Measurements from ENCODE around the gene LMF2.

LMF2 gene

DNA sequence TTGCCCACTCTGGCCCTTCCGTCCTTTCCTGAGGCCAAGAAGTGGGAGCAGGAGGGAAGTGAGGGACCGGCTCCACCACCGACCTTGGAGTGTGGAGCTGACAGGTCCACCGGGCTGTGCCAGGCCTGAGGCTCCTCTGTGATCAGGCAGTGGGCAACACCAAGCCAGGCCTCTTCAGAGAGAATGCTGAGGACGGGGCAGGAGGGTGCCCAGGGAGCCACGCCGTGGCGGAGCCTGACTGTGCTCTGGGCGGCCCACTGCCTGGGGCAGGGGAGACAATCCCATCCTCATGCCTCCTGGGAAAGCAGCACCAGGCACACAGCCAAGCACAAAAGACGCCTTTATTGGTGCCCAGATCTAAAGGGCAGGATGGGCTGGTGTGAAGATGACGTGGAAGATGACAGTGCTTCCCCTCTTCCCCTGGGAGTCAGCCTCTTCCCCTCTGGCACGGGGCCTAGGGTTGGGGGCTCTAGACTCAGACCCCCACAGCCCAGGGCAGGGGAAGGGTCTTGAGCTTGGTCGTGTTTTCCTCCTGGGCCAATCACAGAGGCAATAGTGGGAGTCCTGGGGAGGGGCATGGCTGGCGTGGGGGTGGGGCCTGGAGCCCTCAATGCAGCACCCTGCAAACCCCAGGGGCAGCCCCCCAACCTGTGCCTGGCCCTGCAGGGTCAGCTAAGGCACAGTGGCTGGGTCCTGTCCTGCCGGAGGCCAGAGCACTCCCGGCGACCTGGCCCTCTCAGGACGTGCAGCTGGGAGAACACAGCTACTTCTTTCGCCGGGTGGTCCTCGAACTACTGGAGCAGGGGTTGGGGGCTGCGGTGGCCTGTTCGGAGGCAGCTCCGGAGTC lies 4.7 kb downstream of the LMF2 start:
- FAIRE-seq = no peak

DNA sequence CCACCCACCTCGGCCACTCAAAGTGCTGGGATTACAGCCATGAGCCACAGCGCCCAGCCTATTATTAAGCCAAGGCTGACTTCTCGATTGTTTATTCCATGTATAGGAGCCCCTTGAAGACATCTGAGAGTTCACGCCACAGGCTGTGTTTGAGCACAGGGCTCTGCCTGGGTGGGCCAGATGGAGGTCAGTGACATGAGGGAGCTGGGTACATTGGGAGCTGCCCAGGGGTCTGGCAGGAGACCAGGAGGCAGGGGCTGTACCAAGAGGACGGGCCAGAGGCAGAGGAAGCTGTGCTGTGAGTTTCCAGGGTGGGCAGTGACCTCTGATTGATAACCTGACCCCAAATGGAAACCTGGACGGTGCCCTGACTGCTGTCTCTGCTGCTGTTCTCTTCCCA lies 5.4 kb downstream of the LMF2 start:
- no peak for FAIRE-seq

DNA sequence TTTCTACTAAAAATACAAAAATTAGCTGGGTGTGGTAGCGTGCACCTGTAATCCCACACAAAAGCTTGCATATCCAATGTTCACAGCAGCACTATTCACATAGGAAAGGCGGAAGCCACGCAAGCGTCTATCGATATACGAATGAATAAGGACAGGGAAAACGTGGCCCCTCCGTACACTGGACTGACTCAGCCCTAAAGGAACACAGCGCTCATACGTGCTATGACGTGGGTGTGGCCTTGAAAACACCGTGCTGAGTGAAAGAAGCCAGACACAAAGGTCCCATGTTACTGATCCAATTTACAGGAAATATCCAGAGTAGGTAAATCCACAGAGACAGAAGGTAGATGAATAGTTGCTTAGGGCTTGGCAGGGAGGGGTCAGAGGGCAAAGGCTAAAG lies 7.0 kb downstream of the LMF2 start:
- no peak for FAIRE-seq

DNA sequence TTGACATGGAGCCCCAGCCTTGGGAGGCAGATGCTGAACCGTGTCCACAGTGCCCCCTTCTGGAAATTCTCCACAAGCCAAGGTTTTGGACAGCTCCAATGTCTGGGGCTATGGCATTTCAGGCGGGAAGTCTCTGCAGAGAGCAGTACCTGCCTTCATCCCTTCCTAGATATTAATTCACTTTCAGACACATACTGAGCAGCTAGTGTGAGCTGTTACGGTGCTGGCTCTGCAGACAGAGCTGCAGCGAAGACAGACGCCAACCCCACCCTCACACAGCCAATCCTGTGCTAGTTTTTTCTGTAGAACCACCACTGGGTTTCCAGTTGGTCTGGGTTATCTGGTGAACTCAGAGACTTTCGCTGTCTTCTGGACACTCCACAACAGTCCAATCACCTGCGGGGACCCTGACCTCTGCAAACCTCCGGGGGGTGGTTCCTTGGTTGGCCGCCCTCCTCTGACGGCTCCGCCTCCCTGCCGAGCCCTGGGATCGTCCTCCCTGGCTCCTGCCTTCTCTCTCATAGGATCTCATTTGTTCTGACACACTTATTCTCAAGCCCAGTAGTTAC lies 9.1 kb downstream of the LMF2 start:
- FAIRE-seq = peak; percentile 49

DNA sequence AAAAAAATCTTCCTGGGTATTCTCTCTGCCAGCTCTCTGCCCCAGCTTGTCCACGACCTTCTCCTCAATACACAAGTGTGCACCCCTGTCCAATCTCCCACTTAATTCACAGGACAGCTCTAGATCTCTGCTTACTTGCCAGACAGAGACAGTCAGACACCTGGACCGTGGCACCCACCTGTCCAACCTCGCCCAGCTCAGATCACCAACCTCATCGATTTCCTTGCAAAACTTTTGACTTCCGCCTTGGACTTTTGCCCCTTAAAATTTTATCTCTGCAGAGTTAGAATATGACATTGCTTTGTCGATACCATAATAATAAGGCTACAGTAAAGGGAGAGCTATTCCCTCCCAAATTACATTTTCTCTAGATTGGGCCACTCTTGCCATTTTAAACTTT lies 10.4 kb downstream of the LMF2 start:
- no peak for FAIRE-seq

DNA sequence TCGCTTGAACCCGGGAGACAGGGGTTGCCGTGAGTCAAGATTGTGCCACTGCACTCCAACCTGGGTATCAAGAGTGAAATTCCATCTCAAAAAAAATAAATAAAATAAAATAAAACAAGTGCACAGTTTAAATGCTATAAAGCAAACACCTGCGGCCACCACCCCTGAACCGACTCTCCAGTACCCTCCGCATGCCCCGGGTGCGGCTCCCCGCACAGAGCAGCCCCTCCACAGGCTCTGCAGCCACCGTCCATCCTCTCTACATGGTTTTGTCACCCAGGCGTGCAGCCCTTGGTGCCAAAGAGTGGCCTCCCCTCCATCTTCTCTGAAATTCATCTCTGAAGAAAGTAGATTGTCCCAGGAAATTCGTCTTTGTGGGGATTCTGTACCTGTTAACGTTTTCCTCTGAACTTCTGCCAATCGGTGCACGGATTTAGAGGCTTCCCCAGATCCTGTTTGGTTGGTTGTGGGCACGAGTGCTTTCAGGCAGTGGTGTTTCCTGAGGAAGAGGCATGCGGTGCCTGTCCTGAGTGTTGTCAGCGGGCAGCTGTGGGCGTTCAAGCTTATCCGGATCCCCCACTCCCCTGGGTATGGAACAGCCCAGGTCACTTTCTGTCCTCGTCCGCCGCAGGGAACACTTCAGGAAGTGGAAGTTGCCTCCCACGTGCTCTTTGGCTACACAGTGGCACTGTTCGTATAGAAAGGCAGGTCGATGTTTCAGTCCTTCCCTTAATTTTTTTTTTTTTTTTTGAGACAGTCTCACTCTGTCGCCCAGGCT lies 16.8 kb downstream of the LMF2 start:
- FAIRE-seq = no peak

DNA sequence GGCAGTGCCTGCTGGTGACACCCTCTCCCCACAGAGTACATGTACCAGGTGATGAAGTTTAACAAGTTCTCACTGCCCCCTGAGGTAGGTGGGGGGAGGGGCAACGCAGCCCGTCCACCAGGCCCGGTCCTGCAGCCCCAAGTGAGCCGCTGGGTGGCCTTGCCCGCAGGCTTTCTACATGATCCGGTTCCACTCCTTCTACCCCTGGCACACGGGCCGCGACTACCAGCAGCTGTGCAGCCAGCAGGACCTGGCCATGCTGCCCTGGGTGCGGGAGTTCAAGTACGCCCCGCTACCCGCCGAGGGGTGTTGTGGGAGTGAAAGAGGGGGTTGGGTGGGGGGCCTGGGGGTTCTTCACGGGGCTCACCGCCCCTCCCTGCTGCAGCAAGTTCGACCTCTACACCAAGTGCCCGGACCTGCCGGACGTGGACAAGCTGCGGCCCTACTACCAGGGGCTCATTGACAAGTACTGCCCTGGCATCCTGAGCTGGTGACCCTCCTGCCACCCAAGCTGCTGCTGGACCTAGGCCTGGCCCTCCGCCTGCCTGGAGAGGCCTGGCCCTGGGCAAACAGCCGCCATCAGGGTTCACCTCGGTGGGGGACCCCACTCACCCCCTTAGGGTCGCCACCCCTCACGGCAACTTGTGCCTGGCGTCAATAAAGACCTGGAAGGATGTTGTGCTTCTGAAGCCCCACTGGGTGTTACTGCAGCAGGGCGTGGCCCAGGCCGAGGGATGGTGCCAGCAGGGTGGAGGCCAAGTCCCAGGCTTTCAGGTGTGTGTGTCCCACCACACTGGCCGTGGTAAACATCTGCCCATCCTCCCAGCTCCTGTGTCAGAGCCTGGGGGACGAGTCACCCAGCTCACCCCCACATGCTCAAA lies 17.9 kb downstream of the LMF2 start:
- FAIRE-seq = no peak

DNA sequence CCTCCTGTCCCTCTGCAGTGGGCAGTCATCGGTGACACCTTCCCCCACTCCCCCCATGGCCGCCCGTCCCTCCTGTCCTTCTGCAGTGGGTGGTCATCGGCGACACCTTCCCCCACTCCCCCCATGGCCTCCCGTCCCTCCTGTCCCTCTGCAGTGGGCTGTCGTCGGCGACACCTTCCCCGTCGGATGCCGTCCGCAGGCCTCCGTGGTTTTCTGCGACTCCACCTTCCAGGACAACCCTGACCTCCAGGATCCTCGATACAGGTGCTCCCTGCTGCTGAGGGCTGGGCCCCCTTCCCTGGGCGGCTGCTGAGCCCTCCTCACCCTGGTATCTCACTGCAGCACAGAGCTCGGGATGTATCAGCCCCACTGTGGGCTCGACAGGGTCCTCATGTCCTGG lies 18.6 kb downstream of the LMF2 start:
- no peak for FAIRE-seq

DNA sequence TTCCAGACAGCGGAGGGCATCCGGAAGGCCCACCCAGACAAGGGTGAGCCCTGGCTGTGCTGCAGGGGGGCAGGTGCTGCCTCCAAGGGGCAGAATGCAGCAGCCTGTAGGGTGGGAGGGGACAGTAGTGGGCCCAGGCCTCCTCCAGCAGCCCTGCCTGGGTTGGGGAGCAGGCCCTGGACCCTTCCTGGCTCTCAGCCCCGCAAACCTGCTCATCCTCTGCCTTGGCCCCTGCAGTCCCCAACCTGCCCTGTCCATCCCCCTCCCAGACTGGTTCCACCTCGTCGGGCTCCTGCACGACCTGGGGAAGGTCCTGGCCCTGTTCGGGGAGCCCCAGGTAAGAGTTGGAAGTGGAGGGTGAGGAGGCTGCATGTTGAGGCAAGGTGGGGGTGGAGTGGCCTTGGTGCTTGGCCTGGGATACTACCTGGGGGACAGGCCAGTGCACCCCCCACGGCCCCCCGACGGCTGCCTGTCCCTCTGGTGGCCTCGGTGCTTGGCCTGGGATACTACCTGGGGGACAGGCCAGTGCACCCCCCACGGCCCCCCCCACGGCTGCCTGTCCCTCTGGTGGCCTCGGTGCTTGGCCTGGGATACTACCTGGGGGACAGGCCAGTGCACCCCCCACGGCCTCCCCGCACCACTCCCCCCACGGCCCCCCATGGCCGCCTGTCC lies 19.4 kb downstream of the LMF2 start:
- no peak for FAIRE-seq

DNA sequence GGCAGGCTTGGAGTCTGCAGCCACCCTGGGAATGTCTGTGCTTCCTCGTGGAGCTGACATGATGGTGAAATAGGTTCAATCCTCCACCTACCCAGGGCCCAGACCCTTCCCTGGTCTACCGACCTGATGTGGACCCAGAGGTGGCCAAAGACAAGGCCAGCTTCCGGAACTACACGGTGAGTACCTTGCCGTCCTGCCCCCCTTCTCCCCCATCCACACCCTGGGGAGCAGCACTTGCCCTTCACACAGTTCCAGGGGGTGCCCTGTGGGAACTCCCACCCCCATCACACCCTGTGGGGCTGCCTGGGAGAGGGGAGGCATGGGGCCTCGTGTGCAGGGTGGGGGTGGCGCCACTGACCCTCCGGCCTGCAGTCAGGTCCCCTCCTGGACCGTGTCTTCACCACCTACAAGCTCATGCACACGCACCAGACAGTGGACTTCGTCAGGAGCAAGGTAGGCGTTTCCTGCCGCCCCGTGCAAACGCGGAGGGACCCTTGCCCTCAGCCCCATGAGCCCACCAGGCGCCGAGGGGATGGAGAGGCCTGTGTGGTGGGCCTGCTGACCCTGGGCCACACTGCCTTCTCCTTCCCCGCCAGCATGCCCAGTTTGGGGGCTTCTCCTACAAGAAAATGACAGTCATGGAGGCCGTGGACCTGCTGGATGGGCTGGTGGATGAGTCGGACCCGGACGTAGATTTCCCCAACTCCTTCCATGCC lies 20.1 kb downstream of the LMF2 start:
- no peak for FAIRE-seq

DNA sequence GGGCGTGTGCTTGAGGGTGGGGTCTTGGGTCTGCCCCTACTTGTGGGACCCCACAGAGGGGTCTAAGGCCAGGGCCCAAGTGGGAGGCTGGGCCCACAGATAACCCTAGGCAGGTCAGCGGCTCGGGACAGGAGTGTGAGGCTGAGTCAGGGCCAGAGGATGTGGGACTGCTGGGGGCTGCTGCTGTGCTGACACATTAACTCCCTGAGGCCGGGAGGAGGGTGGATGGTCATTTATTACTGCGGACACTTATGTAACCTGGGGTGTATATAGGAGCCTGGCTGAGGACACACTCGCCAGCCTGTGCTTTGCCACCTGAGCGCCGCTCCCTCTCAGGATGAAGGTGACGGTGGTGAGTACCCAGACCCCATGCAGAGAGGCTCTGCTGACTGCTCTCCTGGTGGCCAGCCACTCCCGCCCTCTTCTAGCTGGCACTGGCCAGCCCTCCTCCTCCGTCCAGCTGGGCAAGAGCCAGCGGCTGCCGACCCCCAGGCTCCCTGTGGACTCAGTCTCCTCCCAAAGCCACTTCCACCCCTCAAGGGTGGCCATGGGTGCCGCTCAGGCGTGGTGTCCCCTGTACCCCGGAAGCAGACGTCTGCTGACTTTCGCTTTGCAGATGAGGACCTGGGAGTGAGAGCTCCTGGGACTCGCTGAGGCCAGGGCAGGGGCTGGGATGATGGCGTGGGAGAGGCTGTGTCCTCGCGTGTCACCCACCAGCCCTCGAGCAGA lies 20.8 kb downstream of the LMF2 start, which contains the start of gene MIOX:
Gene MIOX, plus strand, starts transcription at position 299 of the 729 bp plus-strand sequence. Its CDS starts 39 bp downstream, at position 338.
- FAIRE-seq = no peak

DNA sequence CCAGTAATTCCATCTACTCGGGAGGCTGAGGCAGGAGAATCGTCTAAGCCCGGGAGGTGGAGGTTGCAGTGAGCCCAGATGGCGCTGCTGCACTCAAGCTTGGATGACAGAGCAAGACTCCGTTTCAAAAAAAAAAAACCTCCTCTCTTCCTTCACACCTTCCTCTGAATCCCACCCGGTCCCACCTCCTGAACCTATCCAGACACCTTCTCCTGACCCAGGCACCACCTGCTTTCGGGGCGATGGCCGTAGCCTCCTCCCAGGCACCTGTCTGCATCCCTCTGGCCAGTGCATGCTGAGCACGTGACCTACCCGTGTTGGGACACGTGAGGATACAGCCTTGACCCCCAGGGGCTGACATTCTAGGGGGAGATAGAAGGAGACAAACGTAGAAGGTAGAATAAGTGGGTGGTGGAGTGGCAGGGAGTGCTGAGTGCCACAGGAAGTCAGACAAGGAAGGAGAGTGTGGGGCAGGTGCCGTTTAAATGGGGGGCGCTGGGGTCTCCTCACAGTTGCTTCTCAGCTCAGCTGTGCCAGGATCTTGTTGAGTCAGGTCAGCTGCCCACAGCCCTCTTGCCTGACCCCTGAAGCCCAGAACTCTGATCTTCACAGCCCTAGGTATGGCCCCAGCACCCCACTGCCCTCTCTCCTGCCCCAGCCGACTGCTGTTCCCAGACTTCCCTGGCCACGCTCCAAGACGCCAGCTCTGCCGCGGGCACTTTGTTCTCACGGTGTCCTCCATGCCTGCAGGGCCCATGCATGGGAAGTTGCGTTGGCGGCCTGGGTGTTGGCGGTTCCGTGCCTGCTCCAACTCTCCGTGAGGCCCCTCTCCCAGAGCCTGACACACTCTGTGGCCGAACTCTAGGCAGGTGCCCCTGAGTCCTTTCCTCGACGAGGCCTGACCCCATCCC lies 22.0 kb downstream of the LMF2 start:
- FAIRE-seq = no peak

DNA sequence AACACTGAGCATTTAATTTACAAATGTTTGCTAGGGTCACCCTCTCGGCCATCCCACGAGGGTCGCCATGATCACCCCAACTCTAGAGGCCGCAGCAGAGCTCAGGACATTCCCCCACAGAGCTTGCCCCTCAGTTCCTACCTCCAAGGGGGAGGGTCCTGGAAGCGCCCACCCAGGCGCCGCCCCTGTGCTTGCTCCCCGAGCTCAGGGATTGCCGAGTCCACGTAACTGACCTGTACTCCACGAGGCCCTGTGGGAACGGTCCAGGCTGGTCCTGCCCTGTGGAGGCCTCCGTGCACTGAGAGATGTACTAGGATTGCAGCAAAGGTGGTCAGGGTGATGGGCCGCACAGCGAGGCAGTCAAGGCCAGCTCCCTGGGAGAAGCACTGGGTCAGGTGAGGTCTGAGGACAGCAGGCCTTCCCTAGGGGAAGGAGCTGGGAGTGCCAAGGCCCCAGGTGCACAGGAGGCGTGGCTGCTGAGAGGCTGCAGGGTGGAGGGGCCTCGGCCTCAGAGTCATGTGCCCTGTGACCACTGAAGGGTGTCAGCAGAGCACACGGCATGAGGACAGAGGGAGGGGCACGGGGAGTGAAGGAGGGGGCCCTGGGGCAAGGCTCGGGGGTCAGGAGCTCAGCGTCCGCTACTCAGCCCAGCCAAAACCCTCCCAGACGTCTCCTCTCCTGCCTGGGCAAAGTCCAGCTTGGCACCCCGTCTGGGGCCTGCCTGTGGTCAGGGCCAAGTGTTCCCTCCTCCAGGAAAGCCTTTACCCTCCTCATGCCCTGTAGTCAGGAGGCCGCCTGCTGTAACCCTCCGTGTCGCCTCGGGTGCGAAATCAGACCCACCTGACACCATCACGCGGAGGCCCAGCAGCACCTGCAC lies 23.3 kb downstream of the LMF2 start:
- no peak for FAIRE-seq

DNA sequence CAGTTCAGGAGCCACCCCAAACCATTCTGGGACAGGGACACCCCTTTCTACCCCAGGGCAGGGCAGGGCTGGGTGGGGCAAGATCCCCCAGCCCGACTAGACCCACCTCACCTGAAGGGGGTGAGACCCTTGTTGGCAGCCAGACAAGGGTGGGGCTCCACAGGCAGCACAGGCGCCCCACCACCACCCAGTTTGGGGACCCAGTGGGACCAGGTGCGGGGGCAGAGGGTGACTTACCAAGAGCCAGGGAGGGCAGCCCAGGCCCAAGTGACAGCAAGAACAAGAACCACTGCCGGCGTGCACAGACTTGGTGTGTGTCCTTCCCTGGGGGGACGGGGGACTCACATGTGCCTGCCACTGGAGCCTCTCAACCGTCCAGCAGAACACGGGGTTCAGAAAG lies 23.9 kb downstream of the LMF2 start:
- no peak for FAIRE-seq

DNA sequence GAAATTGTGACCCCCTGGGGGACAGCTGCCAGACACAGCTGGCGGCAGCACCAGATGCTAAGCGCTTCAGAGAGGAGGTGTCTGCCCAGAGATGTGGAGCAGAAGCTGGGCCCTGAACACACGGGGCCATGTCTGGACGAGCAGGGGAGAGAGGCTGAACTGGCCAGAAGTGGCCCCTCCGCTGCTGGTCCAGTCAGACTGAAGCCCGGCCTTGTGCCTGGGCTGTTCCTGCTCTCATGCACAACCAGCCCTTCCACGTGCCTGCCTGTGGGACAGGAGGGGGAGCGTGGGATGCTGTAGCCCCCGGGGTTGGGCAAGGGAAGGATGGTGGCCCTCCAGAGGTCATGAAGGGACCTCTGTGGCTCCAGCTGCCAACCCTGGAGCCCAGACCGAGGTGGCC lies 24.4 kb downstream of the LMF2 start:
- no peak for FAIRE-seq

DNA sequence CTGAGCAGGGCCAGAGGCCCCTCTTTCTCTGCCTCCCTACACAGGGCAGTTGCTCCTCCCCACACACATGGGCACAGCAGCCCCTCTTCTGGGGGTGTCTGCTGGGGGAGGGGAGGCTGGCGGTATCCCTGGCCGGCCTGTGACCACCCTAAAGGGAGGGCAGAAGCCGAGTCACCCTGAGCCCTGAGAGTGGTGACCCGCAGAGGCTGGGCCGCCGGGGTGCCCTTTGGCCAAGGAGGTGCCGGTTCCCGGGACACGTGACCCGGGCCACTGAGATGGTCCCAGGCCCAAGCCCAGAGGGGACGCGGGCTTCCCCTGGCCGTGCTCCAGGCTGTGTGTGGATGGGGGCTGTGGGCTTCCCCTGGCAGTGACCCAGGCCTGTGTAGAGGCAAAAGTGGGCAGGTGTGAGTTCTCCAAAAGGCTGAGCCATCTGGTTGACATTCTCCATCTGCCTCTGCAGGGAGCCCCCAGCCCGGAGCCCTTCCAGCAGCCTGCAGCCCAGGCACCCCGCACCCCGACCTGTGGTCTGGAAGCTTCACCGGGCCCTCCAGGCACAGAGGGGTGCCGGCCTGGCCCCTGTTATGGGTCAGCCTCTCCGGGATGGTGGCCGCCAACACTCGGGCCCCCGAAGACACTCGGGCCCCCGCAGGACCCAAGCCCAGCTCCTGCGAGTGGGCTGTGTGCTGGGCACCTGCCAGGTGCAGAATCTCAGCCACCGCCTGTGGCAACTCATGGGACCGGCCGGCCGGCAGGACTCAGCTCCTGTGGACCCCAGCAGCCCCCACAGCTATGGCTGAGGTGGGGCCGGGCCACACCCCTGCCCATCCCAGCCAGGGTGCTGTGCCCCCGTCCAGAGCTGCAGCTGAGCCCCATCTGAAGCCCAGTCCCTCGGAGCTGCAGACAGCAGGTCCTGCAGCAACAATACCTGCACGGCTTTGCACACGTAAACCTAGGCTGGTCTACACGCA lies 25.1 kb downstream of the LMF2 start:
- no peak for FAIRE-seq

DNA sequence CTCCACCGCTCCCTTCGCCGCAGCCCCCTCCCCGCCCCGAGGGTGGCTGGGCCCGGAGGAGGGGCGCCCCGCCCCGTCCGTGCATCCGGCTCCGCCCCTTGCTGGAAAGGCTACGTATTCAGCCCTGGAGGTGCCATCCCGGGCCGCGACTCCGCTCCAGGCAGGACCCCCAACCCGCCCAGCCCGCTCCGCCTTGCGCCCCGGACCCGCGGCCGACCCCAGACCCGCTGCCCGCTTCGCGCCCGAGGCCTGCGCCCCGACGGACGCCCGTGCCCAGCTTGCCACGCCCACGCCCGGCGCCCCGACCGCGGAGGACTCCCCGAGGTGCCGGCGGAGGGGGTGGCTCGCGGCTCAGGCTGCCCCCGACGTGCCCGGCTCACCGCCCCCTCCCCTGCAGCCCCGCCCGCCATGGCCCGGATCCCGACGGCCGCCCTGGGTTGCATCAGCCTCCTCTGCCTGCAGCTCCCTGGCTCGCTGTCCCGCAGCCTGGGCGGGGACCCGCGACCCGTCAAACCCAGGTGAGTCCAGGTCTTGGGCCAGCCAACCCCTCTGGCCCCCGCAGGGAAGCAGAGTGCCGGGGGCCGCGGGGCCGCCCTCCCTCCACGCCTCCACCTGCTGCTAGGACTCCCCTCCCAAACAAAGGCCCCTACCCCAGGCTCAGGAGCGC lies 25.9 kb downstream of the LMF2 start, which contains the start of gene ADM2:
Gene ADM2, plus strand, starts transcription at position 104 of the 667 bp plus-strand sequence. Its CDS starts 305 bp downstream, at position 409.
- FAIRE-seq = no peak

All from islet of Langerhans (tissue), 1 donor.